PFSK-1 (cell line): ENCODE data around the gene GEMIN8.

Experiments
- FOXP2 ChIP-seq: optimal IDR thresholded peaks from 2 replicates; pipeline ENCODE3; 2011; ENCODE audit warnings: borderline replicate concordance, control low read depth, inconsistent platforms; ENCODE audit not compliant: insufficient read depth; ENCODE audit errors: extremely low read length, extremely low read depth
- POLR2AphosphoS5 ChIP-seq: IDR thresholded peaks from 2 replicates; pipeline ENCODE4 v1.6.1; 2012; ENCODE audit warnings: low read depth, mild to moderate bottlenecking, control low read depth, low read length, moderate library complexity
- SIN3A ChIP-seq: IDR thresholded peaks from 2 replicates; pipeline ENCODE4 v1.6.1; 2012; ENCODE audit warnings: mild to moderate bottlenecking, low read length, moderate library complexity, borderline replicate concordance; ENCODE audit not compliant: insufficient read depth
- TAF1 ChIP-seq: IDR thresholded peaks from 2 replicates; pipeline ENCODE4 v1.6.1; 2012; ENCODE audit warnings: low read length, control low read depth, borderline replicate concordance; ENCODE audit not compliant: insufficient read depth
- TF ChIP-seq, protein P1 (sequence below), 2 experiments: IDR thresholded peaks; 2 replicates each; pipeline versions ENCODE4 v1.6.1 to v1.8.0; 2011 to 2012; ENCODE audit warnings: low read depth in 2 of 2, low read length in 2 of 2, control low read depth in 1 of 2, inconsistent platforms in 1 of 2, mild to moderate bottlenecking in 1 of 2, moderate library complexity in 1 of 2; ENCODE audit not compliant: insufficient read depth in 1 of 2

GEMIN8 gene

DNA sequence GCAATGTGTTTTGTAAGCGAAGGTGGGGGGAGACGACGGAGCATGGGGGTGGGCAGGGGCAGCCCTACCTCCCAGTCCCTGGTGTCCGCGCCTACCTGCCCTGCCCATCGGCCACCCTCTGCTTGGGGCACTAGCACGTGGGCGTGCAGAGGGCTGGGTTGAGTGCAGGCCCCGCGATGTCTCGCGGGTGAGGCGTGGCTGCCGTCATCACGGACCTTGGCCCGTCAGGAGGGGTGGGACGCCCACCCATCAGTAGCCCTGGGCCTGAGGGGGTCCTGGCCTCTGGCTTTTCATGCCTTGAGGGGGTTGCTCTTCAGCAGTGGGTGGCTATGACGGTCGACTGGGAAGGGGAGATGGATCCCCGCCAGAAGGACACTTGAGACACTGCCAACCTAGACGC is 36.1 kb upstream of the GEMIN8 start:
- TF ChIP-seq TAF1: no peak
- no peak for TF ChIP-seq POLR2AphosphoS5
- TF ChIP-seq, protein P1, sequence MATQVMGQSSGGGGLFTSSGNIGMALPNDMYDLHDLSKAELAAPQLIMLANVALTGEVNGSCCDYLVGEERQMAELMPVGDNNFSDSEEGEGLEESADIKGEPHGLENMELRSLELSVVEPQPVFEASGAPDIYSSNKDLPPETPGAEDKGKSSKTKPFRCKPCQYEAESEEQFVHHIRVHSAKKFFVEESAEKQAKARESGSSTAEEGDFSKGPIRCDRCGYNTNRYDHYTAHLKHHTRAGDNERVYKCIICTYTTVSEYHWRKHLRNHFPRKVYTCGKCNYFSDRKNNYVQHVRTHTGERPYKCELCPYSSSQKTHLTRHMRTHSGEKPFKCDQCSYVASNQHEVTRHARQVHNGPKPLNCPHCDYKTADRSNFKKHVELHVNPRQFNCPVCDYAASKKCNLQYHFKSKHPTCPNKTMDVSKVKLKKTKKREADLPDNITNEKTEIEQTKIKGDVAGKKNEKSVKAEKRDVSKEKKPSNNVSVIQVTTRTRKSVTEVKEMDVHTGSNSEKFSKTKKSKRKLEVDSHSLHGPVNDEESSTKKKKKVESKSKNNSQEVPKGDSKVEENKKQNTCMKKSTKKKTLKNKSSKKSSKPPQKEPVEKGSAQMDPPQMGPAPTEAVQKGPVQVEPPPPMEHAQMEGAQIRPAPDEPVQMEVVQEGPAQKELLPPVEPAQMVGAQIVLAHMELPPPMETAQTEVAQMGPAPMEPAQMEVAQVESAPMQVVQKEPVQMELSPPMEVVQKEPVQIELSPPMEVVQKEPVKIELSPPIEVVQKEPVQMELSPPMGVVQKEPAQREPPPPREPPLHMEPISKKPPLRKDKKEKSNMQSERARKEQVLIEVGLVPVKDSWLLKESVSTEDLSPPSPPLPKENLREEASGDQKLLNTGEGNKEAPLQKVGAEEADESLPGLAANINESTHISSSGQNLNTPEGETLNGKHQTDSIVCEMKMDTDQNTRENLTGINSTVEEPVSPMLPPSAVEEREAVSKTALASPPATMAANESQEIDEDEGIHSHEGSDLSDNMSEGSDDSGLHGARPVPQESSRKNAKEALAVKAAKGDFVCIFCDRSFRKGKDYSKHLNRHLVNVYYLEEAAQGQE (IDR thresholded peaks at IDR 0.05; ENCODE audit: insufficient read depth in 1 of 2, low read depth in 2 of 2, low read length in 2 of 2): no peak
- TF ChIP-seq SIN3A: no peak
- no peak for TF ChIP-seq FOXP2

DNA sequence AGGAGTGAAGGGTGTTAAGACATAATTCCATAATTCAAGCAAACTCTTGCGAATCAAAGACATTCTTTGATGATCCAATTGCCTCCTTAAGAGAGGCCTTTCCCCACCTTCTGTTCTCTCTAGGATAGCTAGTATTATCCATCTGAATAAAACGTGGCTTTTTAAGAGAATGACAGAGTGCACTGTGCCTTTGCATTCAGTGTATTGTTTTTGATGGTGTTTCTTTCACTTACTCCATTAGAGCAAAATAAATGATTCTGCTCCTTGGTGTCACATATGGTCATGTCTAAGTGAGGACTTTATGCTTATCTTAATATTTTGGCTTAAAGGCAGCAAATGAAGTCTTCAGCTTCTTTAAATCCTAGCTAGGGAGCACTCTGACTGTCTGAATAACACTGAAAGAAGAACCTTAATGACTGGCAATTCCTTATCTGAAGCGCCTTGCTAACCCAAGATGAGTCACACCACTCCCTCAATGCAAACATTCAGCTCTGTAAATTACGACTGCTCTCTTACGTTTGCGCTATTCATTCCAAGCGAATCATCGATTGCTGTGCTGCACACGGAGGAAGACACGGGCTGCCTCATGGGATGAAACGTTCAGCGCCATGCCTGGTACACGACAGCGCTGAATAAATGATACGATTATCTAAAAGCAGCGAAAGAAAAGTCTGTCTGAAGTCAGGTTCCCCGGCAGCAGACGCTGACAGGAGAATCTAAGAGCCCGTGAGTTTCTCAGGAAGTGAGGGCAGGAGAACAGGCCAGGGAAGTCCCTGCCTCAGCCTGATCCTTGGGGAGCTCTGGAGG is 35.1 kb upstream of the GEMIN8 start:
- TF ChIP-seq POLR2AphosphoS5 (no peak), TAF1 (no peak), FOXP2 (no peak), SIN3A (no peak)
- TF ChIP-seq, protein P1 (IDR thresholded peaks at IDR 0.05; ENCODE audit: insufficient read depth in 1 of 2, low read depth in 2 of 2, low read length in 2 of 2): no peak

DNA sequence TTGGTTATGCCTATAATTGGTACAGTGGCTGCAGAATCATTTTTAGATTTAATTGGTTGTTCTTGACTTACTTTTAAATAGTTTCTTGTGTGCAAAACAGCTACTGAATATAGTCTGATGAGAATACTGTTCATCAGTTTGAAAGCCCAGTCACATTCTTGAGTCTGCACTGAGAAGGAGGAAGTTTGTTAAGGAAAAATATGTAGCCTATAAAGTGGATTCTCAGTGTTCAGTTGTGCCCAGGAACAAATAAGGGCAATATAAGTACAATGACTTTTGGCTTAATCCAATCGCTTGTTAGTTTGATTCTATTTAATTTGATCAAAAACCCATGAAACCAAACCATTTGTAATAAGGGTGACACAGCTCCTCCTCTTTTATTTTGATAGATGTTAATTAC is 32.8 kb upstream of the GEMIN8 start:
- TF ChIP-seq, protein P1 (IDR thresholded peaks at IDR 0.05; ENCODE audit: insufficient read depth in 1 of 2, low read depth in 2 of 2, low read length in 2 of 2): no peak
- TF ChIP-seq POLR2AphosphoS5: no peak
- TF ChIP-seq TAF1: no peak
- TF ChIP-seq FOXP2: no peak

DNA sequence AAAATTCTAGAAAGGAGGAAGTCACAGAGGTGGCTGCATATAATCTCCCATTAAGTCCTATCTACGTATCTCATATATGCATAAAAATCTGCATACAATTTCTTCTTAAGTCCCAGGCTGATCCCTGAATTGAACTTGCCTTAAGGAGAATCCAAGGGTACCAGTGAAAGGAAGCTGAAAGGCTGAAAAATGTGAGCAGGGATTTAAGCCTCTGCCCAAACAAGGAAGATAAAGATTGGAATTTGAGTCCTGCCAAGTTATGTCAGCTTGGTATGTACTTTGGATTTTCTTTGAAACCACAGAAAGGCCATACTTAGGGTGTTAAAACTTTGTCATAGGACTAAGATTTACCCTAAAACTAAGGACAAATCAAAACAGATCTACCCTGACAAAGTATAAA is 26.5 kb upstream of the GEMIN8 start:
- TF ChIP-seq SIN3A: no peak
- TF ChIP-seq FOXP2: no peak
- no peak for TF ChIP-seq POLR2AphosphoS5

DNA sequence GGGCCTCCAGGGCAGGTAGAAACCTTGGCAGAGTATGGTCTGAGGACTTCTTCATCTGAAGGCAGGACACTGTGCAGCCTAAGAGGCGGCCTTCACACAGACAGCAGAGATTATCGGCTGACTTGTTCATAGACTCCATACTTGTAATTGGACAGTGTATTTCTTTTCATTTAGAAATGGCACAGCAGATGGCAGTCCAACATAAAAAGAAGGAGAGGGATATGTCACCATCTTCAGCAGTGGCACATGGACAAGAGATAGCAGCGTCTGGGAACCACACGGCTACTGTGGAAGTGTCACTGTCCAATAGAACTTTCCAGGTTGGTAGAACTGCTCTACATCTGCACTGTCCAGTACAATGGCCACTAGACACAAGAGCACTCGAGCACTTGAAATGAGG is 21.7 kb upstream of the GEMIN8 start:
- TF ChIP-seq TAF1 (no peak), SIN3A (no peak), FOXP2 (no peak), POLR2AphosphoS5 (no peak)
- TF ChIP-seq, protein P1 (IDR thresholded peaks at IDR 0.05; ENCODE audit: insufficient read depth in 1 of 2, low read depth in 2 of 2, low read length in 2 of 2): no peak
